SK-N-SH treated with all-trans-retinoic acid at 6 μM for 48 hours (cell line): Measurements from ENCODE around the gene C1QL2.

ENCODE experiments used
- ATAC-seq: fragments of 200-7000 bp; cut with Tn5 transposase; 3 replicates; pipeline ENCODE4 v1.9.1; 2020; ENCODE audit warnings: mild to moderate bottlenecking, moderate library complexity
- ARNTL ChIP-seq: fragments of 450-650 bp; formaldehyde crosslinking; IDR thresholded peaks from 2 replicates; pipeline ENCODE4 v1.5.0; 2020; ENCODE audit warnings: low read depth, mild to moderate bottlenecking, moderate library complexity, borderline replicate concordance
- BACH2 ChIP-seq: fragments of 250-450 bp; sonication (Bioruptor Pico); IDR thresholded peaks from 2 replicates; pipeline ENCODE4 v1.9.0; 2021; ENCODE audit warnings: mild to moderate bottlenecking, borderline replicate concordance
- CREB5 ChIP-seq: fragments of 250-450 bp; sonication (Bioruptor Pico); IDR thresholded peaks from 2 replicates; pipeline ENCODE4 v1.5.1; 2020; ENCODE audit warnings: low read depth, mild to moderate bottlenecking, moderate library complexity
- CSDC2 ChIP-seq: fragments of 250-450 bp; sonication (Bioruptor Pico); IDR thresholded peaks from 2 replicates; pipeline ENCODE4 v1.5.0; 2020; ENCODE audit warnings: mild to moderate bottlenecking, moderate library complexity
- CSRNP3 ChIP-seq: fragments of 250-450 bp; sonication (Bioruptor Pico); IDR thresholded peaks from 2 replicates; pipeline ENCODE4 v1.5.1; 2021; ENCODE audit warnings: mild to moderate bottlenecking, moderate library complexity
- GLIS3 ChIP-seq: fragments of 250-450 bp; sonication (Bioruptor Pico); IDR thresholded peaks from 2 replicates; pipeline ENCODE4 v1.5.0; 2020; ENCODE audit warnings: mild to moderate bottlenecking, moderate library complexity
- ISL1 ChIP-seq: fragments of 250-450 bp; sonication (Bioruptor Pico); IDR thresholded peaks from 2 replicates; pipeline ENCODE4 v2.1.2; 2022; ENCODE audit warnings: mild to moderate bottlenecking, moderate library complexity
- OSR1 ChIP-seq: fragments of 250-450 bp; sonication (Bioruptor Pico); IDR thresholded peaks from 2 replicates; pipeline ENCODE4 v1.8.0; 2022; ENCODE audit warnings: moderate library complexity, mild to moderate bottlenecking, inconsistent platforms
- PATZ1 ChIP-seq: fragments of 250-450 bp; sonication (Bioruptor Pico); IDR thresholded peaks from 2 replicates; pipeline ENCODE4 v1.8.0; 2020; ENCODE audit warnings: mild to moderate bottlenecking, moderate library complexity, borderline replicate concordance
- POU6F1 ChIP-seq: fragments of 250-450 bp; sonication (Bioruptor Pico); IDR thresholded peaks from 2 replicates; pipeline ENCODE4 v1.8.0; 2021; ENCODE audit warnings: low read depth, mild to moderate bottlenecking, moderate library complexity, borderline replicate concordance
- PPARA ChIP-seq: fragments of 250-450 bp; sonication (Bioruptor Pico); IDR thresholded peaks from 2 replicates; pipeline ENCODE4 v1.5.0; 2020; ENCODE audit warnings: mild to moderate bottlenecking, borderline replicate concordance
- SNAI2 ChIP-seq: fragments of 250-450 bp; sonication (Bioruptor Pico); IDR thresholded peaks from 2 replicates; pipeline ENCODE4 v1.5.0; 2020; ENCODE audit warnings: mild to moderate bottlenecking, moderate library complexity
- TOX ChIP-seq: fragments of 250-450 bp; sonication (Bioruptor Pico); IDR thresholded peaks from 2 replicates; pipeline ENCODE4 v1.8.0; 2021; ENCODE audit warnings: mild to moderate bottlenecking, moderate library complexity, borderline replicate concordance
- TSHZ2 ChIP-seq: fragments of 250-450 bp; sonication (Bioruptor Pico); IDR thresholded peaks from 2 replicates; pipeline ENCODE4 v1.5.0; 2020; ENCODE audit warnings: mild to moderate bottlenecking, moderate library complexity
- ZC3H10 ChIP-seq: fragments of 250-450 bp; sonication (Bioruptor Pico); IDR thresholded peaks from 2 replicates; pipeline ENCODE4 v1.5.1; 2021; ENCODE audit warnings: mild to moderate bottlenecking, moderate library complexity
- ZFP3 ChIP-seq: fragments of 250-450 bp; sonication (Bioruptor Pico); IDR thresholded peaks from 2 replicates; pipeline ENCODE4 v1.5.0; 2020; ENCODE audit warnings: mild to moderate bottlenecking, moderate library complexity
- ZFP30 ChIP-seq: fragments of 450-650 bp; formaldehyde crosslinking; IDR thresholded peaks from 2 replicates; pipeline ENCODE4 v1.5.0; 2022; ENCODE audit warnings: mild to moderate bottlenecking, moderate library complexity
- ZNF565 ChIP-seq: fragments of 450-650 bp; formaldehyde crosslinking; conservative IDR thresholded peaks from 2 replicates; pipeline ENCODE4 v1.5.0; 2020; ENCODE audit warnings: low read depth, mild to moderate bottlenecking, moderate library complexity
- ZNF70 ChIP-seq: fragments of 450-650 bp; formaldehyde crosslinking; IDR thresholded peaks from 2 replicates; pipeline ENCODE4 v1.5.0; 2020; ENCODE audit warnings: mild to moderate bottlenecking, moderate library complexity
- ZNF8 ChIP-seq: fragments of 450-650 bp; formaldehyde crosslinking; IDR thresholded peaks from 2 replicates; pipeline ENCODE4 v1.5.0; 2020; ENCODE audit warnings: mild to moderate bottlenecking, moderate library complexity

The C1QL2 gene

GRCh38 chr2:119144806-119145205, 13.7 kb downstream of the C1QL2 start:
- TF ChIP-seq ZC3H10 (CRISPR knock-in tag) = no peak
- TF ChIP-seq ZNF565 (CRISPR knock-in tag) = no peak
- TF ChIP-seq SNAI2 (CRISPR knock-in tag) = no peak
- TF ChIP-seq BACH2 (CRISPR knock-in tag) = no peak
- TF ChIP-seq ZNF70 (CRISPR knock-in tag) = no peak
- TF ChIP-seq GLIS3 (CRISPR knock-in tag) = no peak
- no peak for TF ChIP-seq ZFP30 (CRISPR knock-in tag)
- TF ChIP-seq TOX = no peak
- no peak for TF ChIP-seq PATZ1 (CRISPR knock-in tag)
- TF ChIP-seq ZFP3 (CRISPR knock-in tag) = no peak
- no peak for TF ChIP-seq TSHZ2 (CRISPR knock-in tag)
- no peak for TF ChIP-seq OSR1 (CRISPR knock-in tag)
- TF ChIP-seq PPARA (CRISPR knock-in tag) = no peak
- no peak for TF ChIP-seq ZNF8
- TF ChIP-seq ISL1 (CRISPR knock-in tag) = no peak
- no peak for TF ChIP-seq CSRNP3 (CRISPR knock-in tag)
- no peak for TF ChIP-seq CSDC2 (CRISPR knock-in tag)
- no peak for TF ChIP-seq POU6F1 (CRISPR knock-in tag)
- no peak for ATAC-seq

GRCh38 chr2:119142824-119143223, 15.7 kb downstream of the C1QL2 start:
- TF ChIP-seq PPARA (CRISPR knock-in tag) (no peak), TSHZ2 (CRISPR knock-in tag) (no peak), ZFP3 (CRISPR knock-in tag) (no peak), CSRNP3 (CRISPR knock-in tag) (no peak), ARNTL (CRISPR knock-in tag) (no peak), CREB5 (CRISPR knock-in tag) (no peak)
- ATAC-seq = no peak
